Gastroesophageal sphincter (tissue), 3 donors: ENCODE measurements around the gene OTOR.

Experiments used
- CTCF ChIP-seq, 4 experiments: fragments of 200-600 bp in 2 of 4; fragments of 450-650 bp in 2 of 4; sonication (generic) in 1 of 4; IDR thresholded peaks; one replicate each; pipeline ENCODE4 v1.5.1; 2017 to 2019; ENCODE audit warnings: antibody characterized with exemption in 4 of 4, mild to moderate bottlenecking in 2 of 4, moderate library complexity in 2 of 4
- EP300 ChIP-seq: sonication (generic); formaldehyde crosslinking; IDR thresholded peaks from one replicate; pipeline ENCODE4 v1.6.1; 2017; ENCODE audit warnings: antibody characterized with exemption, mild to moderate bottlenecking
- POLR2A ChIP-seq, 2 donors: fragments of 450-650 bp; IDR thresholded peaks; one replicate each; pipeline ENCODE4 v1.6.1; 2017; ENCODE audit warnings: antibody characterized with exemption in 2 of 2, mild to moderate bottlenecking in 2 of 2, moderate library complexity in 1 of 2
- POLR2AphosphoS5 ChIP-seq: sonication (generic); formaldehyde crosslinking; IDR thresholded peaks from one replicate; pipeline ENCODE4 v1.6.1; 2017; ENCODE audit warnings: antibody characterized with exemption

GRCh38 chr20:16747291-16747811 is 807 bp upstream of the OTOR start:
- no peak for TF ChIP-seq CTCF (IDR thresholded peaks at IDR 0.05)
- no peak for TF ChIP-seq EP300
- no peak for TF ChIP-seq POLR2A (IDR thresholded peaks at IDR 0.05)
- no peak for TF ChIP-seq POLR2AphosphoS5
